ENCODE data around the gene GDPD3. TPM values are rescaled to one million over a fixed set of nuclear protein-coding genes. Genes with fewer than 3 reads are reported as not detected.

GDPD3 gene
- total RNA-seq, 1 donor from 2014 or later = 19.7 TPM

DNA sequence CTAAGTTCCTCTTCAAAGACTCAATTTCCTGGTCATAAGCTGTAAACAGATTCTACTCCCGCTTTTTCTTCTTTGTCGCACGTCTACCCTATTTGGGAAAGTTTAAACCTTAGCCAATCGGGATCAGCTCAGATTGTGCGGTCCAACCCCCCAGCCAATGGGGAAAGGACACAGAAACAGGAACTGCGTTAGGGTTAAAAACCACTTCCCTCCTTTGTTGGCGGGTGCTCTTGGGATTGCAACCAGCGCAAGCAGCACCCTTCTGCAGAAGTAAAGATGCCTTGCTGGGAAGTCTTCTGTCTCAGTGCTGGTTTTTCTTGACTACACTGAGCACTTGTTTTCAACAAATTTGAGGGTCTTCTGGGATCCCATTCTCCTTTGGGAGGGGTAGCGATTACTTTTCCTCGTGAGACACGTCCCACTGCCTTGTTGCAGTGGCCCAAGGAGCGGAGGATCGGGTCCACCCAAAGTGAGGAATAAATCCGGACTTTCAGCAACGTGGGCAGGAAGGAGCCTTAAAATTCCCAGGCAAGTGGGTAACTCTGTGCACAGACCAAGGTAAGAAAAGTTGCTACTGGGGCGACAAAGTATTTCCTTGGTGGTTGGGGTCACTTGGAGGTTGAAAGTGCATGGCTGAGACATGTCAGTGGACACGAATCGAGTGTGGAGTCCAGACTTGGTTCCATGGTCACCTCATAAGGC, 16.3 kb downstream of the GDPD3 start:
- H3K27ac Mint-ChIP-seq = peak overlapping the region; percentile 84
- TF ChIP-seq, protein P1, sequence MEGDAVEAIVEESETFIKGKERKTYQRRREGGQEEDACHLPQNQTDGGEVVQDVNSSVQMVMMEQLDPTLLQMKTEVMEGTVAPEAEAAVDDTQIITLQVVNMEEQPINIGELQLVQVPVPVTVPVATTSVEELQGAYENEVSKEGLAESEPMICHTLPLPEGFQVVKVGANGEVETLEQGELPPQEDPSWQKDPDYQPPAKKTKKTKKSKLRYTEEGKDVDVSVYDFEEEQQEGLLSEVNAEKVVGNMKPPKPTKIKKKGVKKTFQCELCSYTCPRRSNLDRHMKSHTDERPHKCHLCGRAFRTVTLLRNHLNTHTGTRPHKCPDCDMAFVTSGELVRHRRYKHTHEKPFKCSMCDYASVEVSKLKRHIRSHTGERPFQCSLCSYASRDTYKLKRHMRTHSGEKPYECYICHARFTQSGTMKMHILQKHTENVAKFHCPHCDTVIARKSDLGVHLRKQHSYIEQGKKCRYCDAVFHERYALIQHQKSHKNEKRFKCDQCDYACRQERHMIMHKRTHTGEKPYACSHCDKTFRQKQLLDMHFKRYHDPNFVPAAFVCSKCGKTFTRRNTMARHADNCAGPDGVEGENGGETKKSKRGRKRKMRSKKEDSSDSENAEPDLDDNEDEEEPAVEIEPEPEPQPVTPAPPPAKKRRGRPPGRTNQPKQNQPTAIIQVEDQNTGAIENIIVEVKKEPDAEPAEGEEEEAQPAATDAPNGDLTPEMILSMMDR (conservative IDR thresholded peaks at IDR 0.05) = no peak
- H3K4me1 Mint-ChIP-seq (ENCODE audit: unreplicated experiment) = peaks cover 21% of the 10 kb centered on the region
- no peak for DNase-seq (ENCODE audit: extremely low spot score, unreplicated experiment)
- no peaks in the 10 kb centered on the region for H3K27me3 Mint-ChIP-seq
- H3K4me3 Mint-ChIP-seq = peak overlapping the region; percentile 84
- H3K9me3 Mint-ChIP-seq = peaks cover 18% of the 10 kb centered on the region
- peaks cover 25% of the 10 kb centered on the region for H3K36me3 Mint-ChIP-seq

DNA sequence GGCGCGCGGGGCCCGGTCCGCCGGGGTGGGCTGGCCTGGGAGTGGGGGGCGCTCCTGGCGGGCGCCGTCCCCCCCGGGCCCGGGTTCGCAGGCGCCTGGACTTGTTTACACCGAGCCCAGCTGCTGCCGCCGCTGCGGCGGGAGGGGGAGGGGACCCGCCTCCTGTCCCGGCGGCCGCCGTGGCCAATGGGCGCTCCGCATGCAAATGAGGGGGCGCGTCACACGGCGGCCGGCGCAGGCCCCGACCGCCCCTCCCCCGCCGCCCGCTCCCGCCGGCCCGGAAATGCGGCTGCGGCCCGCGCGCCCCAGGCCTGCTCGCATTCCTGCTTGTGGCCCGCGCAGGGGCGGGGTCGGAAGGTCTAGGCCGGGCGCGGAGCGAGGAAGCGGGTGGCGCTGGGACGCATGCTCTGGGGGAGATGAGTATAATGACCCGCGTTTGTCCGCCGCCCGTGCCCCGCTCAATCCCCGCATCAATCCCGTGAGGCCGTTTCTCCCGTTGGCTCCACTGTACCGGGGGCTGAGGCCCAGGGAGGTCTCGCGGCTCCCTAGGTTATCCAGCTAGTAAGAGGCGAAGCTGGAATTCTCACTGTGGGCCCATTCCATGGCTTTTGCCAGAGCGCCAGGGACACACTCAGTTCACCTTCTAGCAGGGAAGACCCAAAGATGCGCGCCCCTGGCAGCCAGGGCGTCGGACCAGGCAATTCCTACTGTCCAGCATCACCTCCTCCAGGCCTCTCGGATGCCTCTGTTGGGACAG, 17.1 kb downstream of the GDPD3 start, which contains the start of gene YPEL3:
Gene YPEL3 (minus strand): TSS at position 109 of the 757 bp plus-strand sequence. CDS start 731 bp downstream, outside the sequence.
- H3K9me3 Mint-ChIP-seq = peaks cover 18% of the 10 kb centered on the region
- no peaks in the 10 kb centered on the region for H3K27me3 Mint-ChIP-seq
- peak; percentile 94 for DNase-seq (ENCODE audit: extremely low spot score, unreplicated experiment)
- TF ChIP-seq, protein P1 (conservative IDR thresholded peaks at IDR 0.05) = no peak
- peaks cover 20% of the 10 kb centered on the region for H3K36me3 Mint-ChIP-seq
- peak within 1 kb of the TSS; percentile 89 for H3K4me3 Mint-ChIP-seq
- H3K27ac Mint-ChIP-seq = peak within 1 kb of the TSS; percentile 84
- H3K4me1 Mint-ChIP-seq (ENCODE audit: unreplicated experiment) = peaks cover 25% of the 10 kb centered on the region

GRCh38 chr16:30095166-30096078, 17.9 kb downstream of the GDPD3 start:
- Mint-ChIP-seq H3K4me3 (peak overlapping the region; percentile 89), H3K36me3 (peaks cover 20% of the 10 kb centered on the region), H3K27ac (peak overlapping the region; percentile 77), H3K4me1 (ENCODE audit: unreplicated experiment) (peaks cover 27% of the 10 kb centered on the region), H3K27me3 (no peaks in the 10 kb centered on the region), H3K9me3 (peaks cover 18% of the 10 kb centered on the region)
- TF ChIP-seq, protein P1 (conservative IDR thresholded peaks at IDR 0.05) = no peak
- DNase-seq (ENCODE audit: extremely low spot score, unreplicated experiment) = no peak

DNA sequence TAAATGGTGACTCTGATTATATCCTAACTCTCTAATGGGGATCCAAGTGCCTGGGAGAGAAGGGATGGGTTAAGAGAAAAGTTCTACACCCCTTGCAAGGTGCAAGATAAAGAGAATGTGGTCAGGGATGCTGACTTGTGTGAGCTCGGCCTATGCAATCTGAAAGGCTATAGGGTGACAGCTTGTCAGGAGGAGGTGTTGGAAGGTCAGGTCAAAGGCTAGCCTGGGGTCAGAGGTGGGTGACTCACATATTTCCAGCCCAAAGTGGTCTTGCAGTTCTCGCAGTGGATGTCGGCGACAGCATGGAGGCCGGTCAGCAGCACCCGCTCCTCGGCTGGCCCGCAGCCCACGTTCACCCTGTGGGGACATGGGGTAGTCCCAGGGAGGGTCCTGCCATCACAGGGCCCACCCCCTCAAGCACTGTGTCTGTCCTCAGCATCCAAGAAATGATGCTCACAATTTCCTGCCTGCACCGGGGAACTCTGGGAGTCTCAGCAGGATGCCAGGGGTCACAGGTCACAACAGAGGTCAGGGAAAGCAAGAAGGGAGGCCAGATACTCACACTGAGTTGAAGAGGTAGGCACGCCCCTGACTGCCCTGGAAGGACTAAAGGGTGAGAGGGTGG, 18.7 kb downstream of the GDPD3 start:
- H3K36me3 Mint-ChIP-seq = peaks cover 20% of the 10 kb centered on the region
- no peak for DNase-seq (ENCODE audit: extremely low spot score, unreplicated experiment)
- peaks cover 35% of the 10 kb centered on the region for H3K4me1 Mint-ChIP-seq (ENCODE audit: unreplicated experiment)

More for the DNA sequence above, 18.7 kb downstream of the GDPD3 start:
- H3K4me3 Mint-ChIP-seq = peak overlapping the region; percentile 89
- no peaks in the 10 kb centered on the region for H3K27me3 Mint-ChIP-seq
- TF ChIP-seq, protein P1 (conservative IDR thresholded peaks at IDR 0.05) = no peak
- peak overlapping the region; percentile 68 for H3K27ac Mint-ChIP-seq
- peaks cover 18% of the 10 kb centered on the region for H3K9me3 Mint-ChIP-seq
